ENCODE measurements around the gene CD163L1.
"Not testable (repeated sequence)": the region's sequence is repeated elsewhere in the genome, so short reads cannot be mapped to it uniquely, and the experiment has no call there.

GRCh38 chr12:7437494-7437893 lies 6.5 kb downstream of the CD163L1 start:
- TF ChIP-seq CTCF (IDR thresholded peaks at IDR 0.05; ENCODE audit: low read depth, low read length); EZH2phosphoT487 (IDR thresholded peaks at IDR 0.05; ENCODE audit: low read depth): not testable (repeated sequence)

Measured in OCI-LY3 (cell line).